HL-60 (cell line): ENCODE measurements around the gene HOXD11.

Experiments used
- DNase-seq, 2 experiments: peaks; one replicate each; pipeline ENCODE4 v3.0.0-alpha.2; 2010 to 2020; ENCODE audit warnings: low read depth in 1 of 2, low spot score in 1 of 2
- H3K27ac ChIP-seq: fragments of 250-450 bp; sonication (Bioruptor Pico); replicated peaks from 2 replicates; pipeline ENCODE4 v1.5.1; 2020; ENCODE audit warnings: mild to moderate bottlenecking, moderate library complexity
- H3K27me3 ChIP-seq: fragments of 250-450 bp; sonication (Bioruptor Pico); 2 replicates; pipeline ENCODE4 v1.5.1; 2021; ENCODE audit warnings: mild to moderate bottlenecking, moderate library complexity; ENCODE audit not compliant: insufficient read depth, poor library complexity, severe bottlenecking
- H3K4me3 ChIP-seq: replicated peaks from 2 replicates; pipeline ENCODE4 v1.5.1; 2011; ENCODE audit warnings: mild to moderate bottlenecking, control low read depth, low read length; ENCODE audit not compliant: insufficient read depth
- GABPA ChIP-seq: IDR thresholded peaks from 2 replicates; pipeline ENCODE4 v1.6.1; 2012; ENCODE audit warnings: low read depth
- POLR2AphosphoS5 ChIP-seq: IDR thresholded peaks from 2 replicates; pipeline ENCODE4 v1.6.1; 2012; ENCODE audit warnings: low read depth
- SPI1 ChIP-seq: IDR thresholded peaks from 2 replicates; pipeline ENCODE4 v1.6.1; 2012; ENCODE audit warnings: low read depth, mild to moderate bottlenecking, borderline replicate concordance
- TF ChIP-seq, protein P1 (sequence below): IDR thresholded peaks from one replicate; pipeline ENCODE4 v1.5.1; 2011; ENCODE audit warnings: low read length, control low read depth, inconsistent platforms; ENCODE audit not compliant: insufficient read depth
- TF ChIP-seq, protein P2 (sequence below): IDR thresholded peaks from 2 replicates; pipeline ENCODE4 v1.6.1; 2012; ENCODE audit warnings: low read depth; ENCODE audit not compliant: insufficient replicate concordance

HOXD11 gene

DNA sequence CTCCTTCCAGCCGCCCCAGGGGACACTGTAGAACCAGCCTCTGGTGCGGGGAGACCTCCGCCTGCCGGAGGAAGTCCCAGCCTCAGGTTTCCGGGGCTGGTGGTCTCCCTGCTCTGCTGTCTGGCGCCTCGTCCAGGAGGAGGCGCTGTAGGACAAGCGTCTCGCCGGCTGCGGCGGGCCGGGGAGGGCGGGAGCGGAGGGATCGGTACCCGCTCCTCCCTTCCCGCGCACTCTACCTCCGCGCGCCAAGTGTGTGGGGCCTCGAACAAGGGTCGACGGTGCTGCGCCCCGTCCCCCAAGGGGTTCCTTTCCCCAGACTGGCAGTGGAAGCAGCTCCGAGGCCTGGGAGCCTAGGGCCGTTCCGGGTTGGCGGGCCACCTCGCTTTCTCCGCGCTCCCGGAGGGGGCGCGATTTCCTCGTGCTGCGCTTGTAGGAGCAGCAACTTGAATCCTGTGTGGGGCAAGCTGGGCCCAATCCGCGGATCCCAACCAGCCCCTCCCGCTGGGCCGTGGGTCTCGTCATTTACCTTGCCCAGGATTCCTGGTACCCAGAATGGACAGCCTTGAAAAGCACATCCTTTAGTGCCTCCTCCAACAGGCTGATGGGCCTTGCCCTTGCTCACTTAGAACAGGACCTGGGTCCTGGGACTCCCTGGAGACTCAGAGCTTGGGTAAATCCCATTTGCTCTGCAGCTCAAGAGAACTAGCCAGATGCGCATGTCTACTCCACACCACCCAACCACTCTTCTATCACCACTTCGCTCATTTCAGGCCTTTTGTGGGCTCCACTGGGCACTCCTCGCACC is 33.6 kb downstream of the HOXD11 start:
- Histone ChIP-seq H3K27ac (no peak overlapping the region), H3K27me3 (peaks cover 58% of the 10 kb centered on the region), H3K4me3 (peak overlapping the region; percentile 32)
- TF ChIP-seq, protein P1, sequence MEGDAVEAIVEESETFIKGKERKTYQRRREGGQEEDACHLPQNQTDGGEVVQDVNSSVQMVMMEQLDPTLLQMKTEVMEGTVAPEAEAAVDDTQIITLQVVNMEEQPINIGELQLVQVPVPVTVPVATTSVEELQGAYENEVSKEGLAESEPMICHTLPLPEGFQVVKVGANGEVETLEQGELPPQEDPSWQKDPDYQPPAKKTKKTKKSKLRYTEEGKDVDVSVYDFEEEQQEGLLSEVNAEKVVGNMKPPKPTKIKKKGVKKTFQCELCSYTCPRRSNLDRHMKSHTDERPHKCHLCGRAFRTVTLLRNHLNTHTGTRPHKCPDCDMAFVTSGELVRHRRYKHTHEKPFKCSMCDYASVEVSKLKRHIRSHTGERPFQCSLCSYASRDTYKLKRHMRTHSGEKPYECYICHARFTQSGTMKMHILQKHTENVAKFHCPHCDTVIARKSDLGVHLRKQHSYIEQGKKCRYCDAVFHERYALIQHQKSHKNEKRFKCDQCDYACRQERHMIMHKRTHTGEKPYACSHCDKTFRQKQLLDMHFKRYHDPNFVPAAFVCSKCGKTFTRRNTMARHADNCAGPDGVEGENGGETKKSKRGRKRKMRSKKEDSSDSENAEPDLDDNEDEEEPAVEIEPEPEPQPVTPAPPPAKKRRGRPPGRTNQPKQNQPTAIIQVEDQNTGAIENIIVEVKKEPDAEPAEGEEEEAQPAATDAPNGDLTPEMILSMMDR: peak; percentile 54
- TF ChIP-seq GABPA: no peak
- DNase-seq: peak; percentile 46 to 62

DNA sequence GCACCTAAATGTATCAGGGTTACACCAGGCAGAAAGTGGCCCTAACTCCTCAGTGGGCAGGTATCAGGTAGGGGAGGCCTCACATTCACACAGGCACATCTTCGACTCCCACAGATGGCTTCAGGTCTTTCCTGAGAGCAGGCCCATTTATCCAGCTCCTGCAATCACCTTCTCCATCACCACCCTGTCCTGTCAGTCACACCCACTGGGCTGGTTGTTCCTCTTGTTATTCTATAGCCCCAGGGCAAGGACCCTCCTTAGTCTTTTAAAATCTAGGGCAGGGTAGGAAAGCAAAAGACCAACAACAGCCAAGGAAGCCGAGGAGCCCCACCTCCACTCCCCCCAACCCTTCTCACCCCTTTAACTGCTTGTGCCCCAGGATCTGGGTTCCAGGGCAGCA is 35.2 kb downstream of the HOXD11 start:
- no peak overlapping the region for H3K4me3 ChIP-seq
- H3K27ac ChIP-seq: no peak overlapping the region
- TF ChIP-seq, protein P2, sequence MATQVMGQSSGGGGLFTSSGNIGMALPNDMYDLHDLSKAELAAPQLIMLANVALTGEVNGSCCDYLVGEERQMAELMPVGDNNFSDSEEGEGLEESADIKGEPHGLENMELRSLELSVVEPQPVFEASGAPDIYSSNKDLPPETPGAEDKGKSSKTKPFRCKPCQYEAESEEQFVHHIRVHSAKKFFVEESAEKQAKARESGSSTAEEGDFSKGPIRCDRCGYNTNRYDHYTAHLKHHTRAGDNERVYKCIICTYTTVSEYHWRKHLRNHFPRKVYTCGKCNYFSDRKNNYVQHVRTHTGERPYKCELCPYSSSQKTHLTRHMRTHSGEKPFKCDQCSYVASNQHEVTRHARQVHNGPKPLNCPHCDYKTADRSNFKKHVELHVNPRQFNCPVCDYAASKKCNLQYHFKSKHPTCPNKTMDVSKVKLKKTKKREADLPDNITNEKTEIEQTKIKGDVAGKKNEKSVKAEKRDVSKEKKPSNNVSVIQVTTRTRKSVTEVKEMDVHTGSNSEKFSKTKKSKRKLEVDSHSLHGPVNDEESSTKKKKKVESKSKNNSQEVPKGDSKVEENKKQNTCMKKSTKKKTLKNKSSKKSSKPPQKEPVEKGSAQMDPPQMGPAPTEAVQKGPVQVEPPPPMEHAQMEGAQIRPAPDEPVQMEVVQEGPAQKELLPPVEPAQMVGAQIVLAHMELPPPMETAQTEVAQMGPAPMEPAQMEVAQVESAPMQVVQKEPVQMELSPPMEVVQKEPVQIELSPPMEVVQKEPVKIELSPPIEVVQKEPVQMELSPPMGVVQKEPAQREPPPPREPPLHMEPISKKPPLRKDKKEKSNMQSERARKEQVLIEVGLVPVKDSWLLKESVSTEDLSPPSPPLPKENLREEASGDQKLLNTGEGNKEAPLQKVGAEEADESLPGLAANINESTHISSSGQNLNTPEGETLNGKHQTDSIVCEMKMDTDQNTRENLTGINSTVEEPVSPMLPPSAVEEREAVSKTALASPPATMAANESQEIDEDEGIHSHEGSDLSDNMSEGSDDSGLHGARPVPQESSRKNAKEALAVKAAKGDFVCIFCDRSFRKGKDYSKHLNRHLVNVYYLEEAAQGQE: no peak
- TF ChIP-seq, protein P1: no peak
- TF ChIP-seq POLR2AphosphoS5 (no peak), GABPA (no peak), SPI1 (no peak)
- peaks cover 58% of the 10 kb centered on the region for H3K27me3 ChIP-seq
- DNase-seq: no peak

DNA sequence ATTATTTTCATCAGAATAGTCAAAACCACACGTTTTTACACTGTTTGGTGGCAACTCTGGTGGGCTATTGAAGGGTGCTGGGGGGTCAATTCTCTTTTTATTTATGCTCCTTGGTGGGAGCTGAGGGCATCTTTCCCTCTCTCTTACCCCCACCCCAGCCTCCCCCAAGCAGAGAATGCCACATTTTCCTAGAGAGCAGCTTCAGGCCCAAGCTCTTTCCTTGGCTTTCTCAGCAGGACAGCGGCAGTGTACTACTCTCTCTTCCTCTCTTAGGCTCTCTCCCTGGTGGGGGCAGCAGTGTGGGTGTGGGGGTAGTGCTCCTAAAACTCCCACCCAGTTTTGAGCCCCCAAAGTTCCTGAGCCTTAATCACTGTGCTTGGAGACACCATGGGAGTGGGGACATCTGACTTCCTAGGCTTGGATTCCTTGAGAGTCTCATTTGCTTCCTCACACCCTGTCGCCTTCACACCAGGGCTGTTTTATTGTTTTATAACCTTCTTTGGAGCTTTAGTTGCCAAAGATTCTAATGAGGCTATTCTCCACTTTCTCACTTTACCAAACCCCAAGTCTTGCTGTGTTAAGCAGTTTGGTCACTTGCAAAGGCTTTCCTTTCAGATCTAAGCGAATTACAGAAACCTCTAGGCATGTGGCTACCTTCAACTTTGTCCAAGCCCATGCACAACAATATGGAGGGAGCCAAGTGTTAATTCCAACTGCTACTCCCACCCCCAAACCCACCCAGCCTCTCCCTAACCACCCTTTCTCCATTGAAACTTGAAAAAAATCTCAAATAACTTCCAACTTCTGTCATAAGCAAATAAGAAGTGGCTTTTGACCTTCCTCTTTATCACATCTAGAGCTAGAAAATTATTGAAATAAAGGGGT is 38.2 kb downstream of the HOXD11 start:
- peaks cover 57% of the 10 kb centered on the region for H3K27me3 ChIP-seq

More for the DNA sequence above, 38.2 kb downstream of the HOXD11 start:
- H3K27ac ChIP-seq: no peak overlapping the region
- TF ChIP-seq SPI1: no peak
- TF ChIP-seq, protein P1: no peak
- TF ChIP-seq, protein P2: no peak
- H3K4me3 ChIP-seq: no peak overlapping the region
- DNase-seq: no peak
